BLaER1 treated with 17β-estradiol and CSF1 and Interleukin-3, amounts not matched to agents 10 nM and 100 nM (cell line): ENCODE results near the gene CACNA1E.
A peak's percentile ranks its signal among the peaks of the same experiment; 100 is the strongest.

Experiments
- H3K27ac ChIP-seq, 11 experiments: shearing (Covaris generic); formaldehyde crosslinking; 2 replicates each; pipeline ENCODE4 v1.8.1; 2022
- H3K27me3 ChIP-seq, 11 experiments: shearing (Covaris generic); formaldehyde crosslinking; 2 replicates each; pipeline ENCODE4 v1.8.1; 2022
- H3K36me3 ChIP-seq, 11 experiments: shearing (Covaris generic); formaldehyde crosslinking; 2 replicates each; pipeline ENCODE4 v1.8.1; 2022
- H3K4me1 ChIP-seq, 10 experiments: shearing (Covaris generic); formaldehyde crosslinking; 2 replicates each; pipeline ENCODE4 v1.8.1; 2022
- H3K4me2 ChIP-seq, 11 experiments: shearing (Covaris generic); formaldehyde crosslinking; 2 replicates each; pipeline ENCODE4 v1.8.1; 2022
- H3K4me3 ChIP-seq, 10 experiments: shearing (Covaris generic); formaldehyde crosslinking; 2 replicates each; pipeline ENCODE4 v1.8.1; 2022
- H3K9ac ChIP-seq, 11 experiments: shearing (Covaris generic); formaldehyde crosslinking; 2 replicates each; pipeline ENCODE4 v1.8.1; 2022
- H3K9me3 ChIP-seq, 11 experiments: shearing (Covaris generic); formaldehyde crosslinking; replicated peaks in 1 of 11; 2 replicates each; pipeline ENCODE4 v1.8.1; 2022
- H4K20me1 ChIP-seq, 11 experiments: shearing (Covaris generic); formaldehyde crosslinking; 2 replicates each; pipeline ENCODE4 v1.8.1; 2022
- Cebpa-rat ChIP-seq, 11 experiments: shearing (Covaris generic); IDR thresholded peaks; 2 replicates each; pipeline ENCODE4 v1.8.1; 2022

The CACNA1E gene

DNA sequence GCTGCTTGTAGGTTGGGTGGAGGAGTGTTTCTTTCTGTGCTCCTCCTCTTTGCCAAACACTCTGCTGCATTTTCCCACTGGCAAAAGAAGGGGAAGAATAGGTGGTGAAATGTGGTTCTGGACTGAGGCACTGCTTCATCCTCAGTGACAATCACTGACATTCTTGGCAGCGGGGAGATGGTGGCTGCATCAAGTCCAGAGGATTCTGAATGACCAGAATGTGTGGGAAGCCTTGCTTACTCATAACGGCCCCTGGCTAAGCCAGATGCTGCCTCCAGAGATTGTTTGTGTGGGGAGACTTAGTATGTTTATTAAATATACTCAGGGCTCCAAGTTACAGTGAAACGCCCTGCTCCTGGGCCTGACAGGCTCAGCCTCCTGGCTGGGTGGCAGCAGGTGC, 160.3 kb downstream of the CACNA1E start:
- peaks cover 0 to 6% (median 0%) of the 10 kb centered on the region in 11 experiments; a peak in 1 of 22 replicates for H3K9me3 ChIP-seq
- no peak overlapping the region for H3K9ac ChIP-seq
- H3K27ac ChIP-seq = no peak overlapping the region
- no peaks in the 10 kb centered on the region for H4K20me1 ChIP-seq
- H3K36me3 ChIP-seq = no peaks in the 10 kb centered on the region
- no peaks in the 10 kb centered on the region for H3K27me3 ChIP-seq
- H3K4me2 ChIP-seq = no peak overlapping the region
- TF ChIP-seq Cebpa-rat (IDR thresholded peaks at IDR 0.05) = no peak
- H3K4me3 ChIP-seq = no peak overlapping the region
- H3K4me1 ChIP-seq = peaks cover 0 to 12% (median 0%) of the 10 kb centered on the region in 10 experiments; a peak in 6 of 20 replicates

DNA sequence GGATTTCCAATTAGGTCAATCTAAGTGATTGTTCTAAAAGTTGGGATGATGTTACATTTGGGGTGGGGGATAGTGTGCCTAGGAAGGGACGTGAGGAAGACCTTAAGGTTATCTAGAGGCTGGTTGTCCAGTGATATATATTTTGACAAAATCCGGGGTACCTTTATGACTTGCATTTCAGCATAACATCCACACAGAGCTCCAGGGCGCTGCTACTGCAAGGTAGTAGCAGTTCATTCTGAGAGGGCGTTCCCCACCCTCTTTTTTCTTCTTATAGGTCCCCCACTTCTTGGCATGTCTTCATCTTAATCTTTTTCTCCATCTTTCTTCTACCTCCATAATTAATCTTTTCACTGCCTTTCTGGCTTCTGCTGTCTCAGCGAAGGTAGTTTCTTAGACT, 161.9 kb downstream of the CACNA1E start:
- no peaks in the 10 kb centered on the region for H3K36me3 ChIP-seq
- TF ChIP-seq Cebpa-rat (IDR thresholded peaks at IDR 0.05) = no peak

DNA sequence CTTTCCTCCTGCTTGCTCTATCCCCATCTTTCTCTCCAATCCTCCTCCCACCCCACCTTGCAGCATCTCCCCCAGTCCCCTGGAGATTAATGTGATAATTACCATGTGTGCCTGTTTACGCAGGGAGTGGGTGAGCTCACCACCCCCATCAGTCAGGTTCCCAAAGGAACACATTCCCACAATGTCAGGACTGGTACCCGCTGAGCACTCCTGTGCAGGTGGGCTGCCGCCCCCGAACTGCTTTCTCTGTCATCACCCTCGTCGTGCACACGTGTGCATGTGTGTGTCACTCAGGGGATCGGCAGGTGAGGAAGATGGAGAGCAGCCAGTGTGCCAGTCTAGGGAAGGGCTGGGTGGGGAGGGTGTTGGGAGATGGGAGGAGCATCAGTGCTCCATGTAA, 163.4 kb downstream of the CACNA1E start:
- H3K9ac ChIP-seq = no peak overlapping the region
- TF ChIP-seq Cebpa-rat (IDR thresholded peaks at IDR 0.05) = no peak

More for the DNA sequence above, 161.9 kb downstream of the CACNA1E start:
- Histone ChIP-seq H3K9ac (no peak overlapping the region), H3K9me3 (no peaks in the 10 kb centered on the region), H3K27me3 (no peaks in the 10 kb centered on the region), H3K4me1 (peaks cover 0 to 12% (median 0%) of the 10 kb centered on the region in 10 experiments; a peak in 6 of 20 replicates), H4K20me1 (no peaks in the 10 kb centered on the region), H3K27ac (no peak overlapping the region), H3K4me2 (no peak overlapping the region), H3K4me3 (no peak overlapping the region)

DNA sequence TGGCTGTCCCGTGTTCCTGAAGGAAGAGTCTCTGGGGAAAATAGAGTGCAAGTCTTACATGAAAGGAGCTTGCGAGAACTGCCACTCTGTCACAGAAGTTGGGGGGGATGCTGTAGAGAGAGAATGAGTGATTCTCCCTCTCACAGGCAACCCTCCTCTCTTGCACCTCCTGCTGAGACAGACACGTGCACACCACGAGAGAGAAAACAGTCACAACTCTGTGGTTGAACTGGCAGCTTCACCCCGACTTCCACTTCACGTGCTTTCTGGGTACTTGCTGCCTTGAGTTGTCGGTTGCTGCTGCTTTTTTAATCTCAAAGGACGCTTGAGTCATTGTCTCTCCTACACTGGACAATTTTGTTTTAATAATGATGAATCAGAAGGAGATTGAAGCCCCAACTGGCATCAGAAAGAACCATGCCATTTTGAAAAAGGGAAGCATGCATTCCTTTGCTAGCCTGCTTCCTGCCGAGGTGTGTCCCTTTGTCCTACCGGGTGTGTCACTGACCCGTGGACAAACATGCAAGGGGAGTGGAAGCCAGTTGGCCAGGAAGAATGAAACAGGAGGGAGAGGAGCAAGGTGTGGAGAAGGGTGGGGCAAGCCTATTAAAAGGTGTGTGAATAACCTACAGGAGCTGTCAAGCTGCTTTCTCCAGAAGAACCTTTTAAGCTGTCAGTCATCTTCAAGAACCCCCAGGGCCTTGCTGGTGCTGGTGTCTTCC, 164.2 kb downstream of the CACNA1E start:
- H3K4me1 ChIP-seq = peaks cover 0 to 12% (median 0%) of the 10 kb centered on the region in 10 experiments; a peak in 6 of 20 replicates
- H3K9ac ChIP-seq = no peak overlapping the region
- H3K9me3 ChIP-seq = no peaks in the 10 kb centered on the region
- no peak overlapping the region for H3K27ac ChIP-seq
- no peaks in the 10 kb centered on the region for H3K36me3 ChIP-seq
- TF ChIP-seq Cebpa-rat (IDR thresholded peaks at IDR 0.05) = no peak
- no peaks in the 10 kb centered on the region for H3K27me3 ChIP-seq
- H4K20me1 ChIP-seq = no peaks in the 10 kb centered on the region
- no peak overlapping the region for H3K4me3 ChIP-seq
- H3K4me2 ChIP-seq = peak overlapping the region in 6 of 11 experiments; percentile 11 to 57 (median 44); a peak in 10 of 22 replicates

More for the DNA sequence above, 163.4 kb downstream of the CACNA1E start:
- Histone ChIP-seq H3K9me3 (no peaks in the 10 kb centered on the region), H3K27me3 (no peaks in the 10 kb centered on the region), H3K4me2 (peak overlapping the region in 1 of 11 experiments; percentile 50; a peak in 1 of 22 replicates), H3K4me3 (no peak overlapping the region), H3K36me3 (no peaks in the 10 kb centered on the region), H3K4me1 (peaks cover 0 to 12% (median 0%) of the 10 kb centered on the region in 10 experiments; a peak in 6 of 20 replicates), H3K27ac (no peak overlapping the region), H4K20me1 (no peaks in the 10 kb centered on the region)

DNA sequence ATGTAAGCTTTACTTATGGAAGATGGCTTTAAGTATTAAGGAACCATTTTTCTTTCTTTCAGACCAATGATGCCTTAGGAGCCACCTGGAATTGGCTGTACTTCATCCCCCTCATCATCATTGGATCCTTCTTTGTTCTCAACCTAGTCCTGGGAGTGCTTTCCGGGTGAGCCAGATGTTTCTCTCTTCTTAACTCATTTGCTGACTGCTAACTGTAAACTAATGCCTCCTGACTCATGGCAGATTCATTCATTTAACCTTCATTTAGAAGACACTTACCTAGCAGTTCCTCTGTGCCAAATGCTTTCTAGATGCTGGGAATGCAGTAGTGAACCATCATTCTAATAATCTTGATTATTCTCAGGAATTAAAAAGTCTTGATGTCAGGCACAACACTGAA, 168.0 kb downstream of the CACNA1E start:
- Histone ChIP-seq H3K9me3 (peaks cover 0 to 20% (median 13%) of the 10 kb centered on the region in 11 experiments; a peak in 14 of 22 replicates), H3K27ac (no peak overlapping the region), H3K9ac (no peak overlapping the region), H3K4me3 (no peak overlapping the region), H3K27me3 (no peaks in the 10 kb centered on the region), H3K4me2 (no peak overlapping the region), H4K20me1 (no peaks in the 10 kb centered on the region), H3K36me3 (no peaks in the 10 kb centered on the region), H3K4me1 (peaks cover 0 to 12% (median 0%) of the 10 kb centered on the region in 10 experiments; a peak in 6 of 20 replicates)
- no peak for TF ChIP-seq Cebpa-rat (IDR thresholded peaks at IDR 0.05)

DNA sequence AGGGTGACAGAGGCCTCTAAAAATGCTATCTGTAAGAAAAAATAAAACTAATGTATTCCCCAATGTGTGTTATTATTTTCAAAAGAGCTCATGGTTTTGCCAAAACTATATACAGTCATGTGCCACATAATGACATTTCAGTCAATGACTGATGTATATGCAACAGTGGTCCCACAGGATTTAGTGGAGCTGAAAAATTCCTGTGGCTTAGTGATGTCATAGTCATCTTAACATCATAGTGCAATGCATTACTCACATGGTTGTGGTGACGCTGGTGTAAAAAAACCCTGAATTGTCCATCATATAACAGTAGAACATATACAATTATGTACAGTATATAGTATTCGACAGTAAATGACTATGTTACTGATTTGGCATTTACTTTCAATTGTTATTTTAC, 172.4 kb downstream of the CACNA1E start:
- H3K27ac ChIP-seq = no peak overlapping the region
- no peaks in the 10 kb centered on the region for H3K27me3 ChIP-seq
- no peak for TF ChIP-seq Cebpa-rat (IDR thresholded peaks at IDR 0.05)
- no peak overlapping the region for H3K9ac ChIP-seq
- H3K4me3 ChIP-seq = no peak overlapping the region
- no peak overlapping the region for H3K4me2 ChIP-seq
- peaks cover 0 to 20% (median 13%) of the 10 kb centered on the region in 11 experiments; a peak in 14 of 22 replicates for H3K9me3 ChIP-seq
- H4K20me1 ChIP-seq = no peaks in the 10 kb centered on the region
- no peaks in the 10 kb centered on the region for H3K36me3 ChIP-seq
- H3K4me1 ChIP-seq = peaks cover 0 to 11% (median 6%) of the 10 kb centered on the region in 10 experiments; a peak in 10 of 20 replicates

DNA sequence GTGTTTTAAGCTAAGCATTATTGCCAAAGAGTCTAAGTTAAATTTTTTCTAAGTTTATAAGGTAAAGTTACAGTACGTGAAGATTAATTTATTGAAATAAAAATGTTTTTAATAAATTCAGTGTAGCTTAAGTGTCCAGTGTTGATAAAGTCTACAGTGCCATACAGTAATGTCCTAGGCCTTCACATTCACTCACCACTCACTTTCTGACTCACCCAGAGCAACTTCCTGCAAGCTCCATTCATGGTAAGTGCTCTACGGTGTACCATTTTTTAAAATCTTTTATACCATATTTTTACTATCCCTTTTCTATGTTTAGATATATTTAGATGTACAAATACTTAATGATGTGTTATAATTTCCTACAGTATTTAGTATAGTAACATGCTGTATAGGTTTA, 173.2 kb downstream of the CACNA1E start:
- Histone ChIP-seq H3K36me3 (no peaks in the 10 kb centered on the region), H3K27me3 (no peaks in the 10 kb centered on the region), H3K27ac (no peak overlapping the region), H4K20me1 (no peaks in the 10 kb centered on the region), H3K4me3 (no peak overlapping the region), H3K4me2 (no peak overlapping the region), H3K4me1 (peaks cover 0 to 12% (median 6%) of the 10 kb centered on the region in 10 experiments; a peak in 10 of 20 replicates), H3K9me3 (peaks cover 0 to 24% (median 13%) of the 10 kb centered on the region in 11 experiments; a peak in 17 of 22 replicates), H3K9ac (no peak overlapping the region)
- TF ChIP-seq Cebpa-rat (IDR thresholded peaks at IDR 0.05) = no peak

DNA sequence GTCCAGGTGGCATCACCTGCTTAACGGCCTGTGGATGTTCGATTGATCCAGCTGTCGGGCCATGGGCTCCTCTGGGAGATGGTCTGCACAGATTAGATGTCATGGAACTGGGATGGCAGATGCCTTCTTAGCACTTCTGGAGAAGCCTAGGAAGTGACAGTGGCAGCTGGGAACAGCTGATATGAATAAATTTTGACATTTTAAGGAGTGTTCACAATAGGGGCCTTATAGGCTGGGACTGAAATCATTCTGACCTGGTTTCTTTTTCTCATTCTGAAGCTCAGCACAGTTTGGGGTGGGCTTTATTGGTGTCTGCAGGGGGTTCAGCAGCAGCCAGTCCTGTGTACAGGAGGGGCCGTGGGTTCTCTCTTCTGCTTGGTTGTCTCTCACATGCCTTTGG, 175.3 kb downstream of the CACNA1E start:
- no peaks in the 10 kb centered on the region for H3K27me3 ChIP-seq
- peaks cover 0 to 15% (median 6%) of the 10 kb centered on the region in 10 experiments; a peak in 10 of 20 replicates for H3K4me1 ChIP-seq
- no peaks in the 10 kb centered on the region for H4K20me1 ChIP-seq
- H3K4me2 ChIP-seq = no peak overlapping the region
- no peak overlapping the region for H3K4me3 ChIP-seq
- no peak overlapping the region for H3K27ac ChIP-seq
- H3K36me3 ChIP-seq = no peaks in the 10 kb centered on the region
- H3K9ac ChIP-seq = no peak overlapping the region
- no peak for TF ChIP-seq Cebpa-rat (IDR thresholded peaks at IDR 0.05)
- H3K9me3 ChIP-seq = peaks cover 8 to 27% (median 20%) of the 10 kb centered on the region in 11 experiments; a peak in 18 of 22 replicates

DNA sequence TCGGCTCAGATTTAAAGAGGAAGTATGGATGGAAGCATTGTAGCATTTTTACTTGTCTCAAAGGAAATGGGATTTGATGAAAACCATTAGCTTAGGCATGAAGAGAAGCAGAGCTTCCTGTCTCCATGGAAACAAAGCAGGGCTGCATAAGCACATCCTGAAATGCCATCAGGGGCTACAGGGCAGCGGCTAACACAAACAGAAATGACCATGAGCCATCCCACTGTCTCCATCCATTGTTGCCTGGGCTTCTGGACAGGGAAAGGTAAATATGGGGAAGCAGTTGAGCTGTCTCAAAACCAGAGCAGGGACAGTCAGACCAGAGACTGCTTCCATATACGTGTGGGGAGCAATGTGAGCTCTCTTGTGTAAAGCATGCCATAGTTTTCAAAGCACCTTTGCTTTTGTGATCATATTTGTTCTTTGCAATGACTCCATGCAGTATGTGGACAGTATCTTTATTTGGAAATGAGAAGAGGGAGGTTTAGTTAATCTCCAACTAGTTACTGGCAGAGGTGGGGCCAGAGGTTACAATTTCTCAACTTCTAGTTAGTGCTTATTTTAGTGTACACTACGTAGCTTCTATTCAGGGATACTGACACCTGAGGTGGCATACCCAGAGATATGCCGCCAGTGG, 176.1 kb downstream of the CACNA1E start:
- peaks cover 0 to 15% (median 6%) of the 10 kb centered on the region in 10 experiments; a peak in 10 of 20 replicates for H3K4me1 ChIP-seq
- H4K20me1 ChIP-seq = no peaks in the 10 kb centered on the region
- H3K9me3 ChIP-seq = peaks cover 8 to 25% (median 18%) of the 10 kb centered on the region in 11 experiments; a peak in 18 of 22 replicates
- no peak overlapping the region for H3K4me3 ChIP-seq
- peak overlapping the region in 7 of 11 experiments; percentile 2 to 27 (median 19); a peak in 3 of 22 replicates for H3K4me2 ChIP-seq
- no peak for TF ChIP-seq Cebpa-rat (IDR thresholded peaks at IDR 0.05)
- no peak overlapping the region for H3K9ac ChIP-seq
- no peak overlapping the region for H3K27ac ChIP-seq
- H3K36me3 ChIP-seq = no peaks in the 10 kb centered on the region
- no peaks in the 10 kb centered on the region for H3K27me3 ChIP-seq
